Iris pigment epithelial cell (primary cell): Measurements from ENCODE around the gene RHD.
"Not testable (repeated sequence)": the region's sequence is repeated elsewhere in the genome, so short reads cannot be mapped to it uniquely, and the experiment has no call there.

Experiments used
- DNase-seq: peaks from one replicate; pipeline ENCODE4 v3.0.0-alpha.2; 2011; ENCODE audit warnings: low read depth

RHD gene

GRCh38 chr1:25257196-25257595 is 15.1 kb upstream of the RHD start:
- peak; percentile 39 for DNase-seq

DNA sequence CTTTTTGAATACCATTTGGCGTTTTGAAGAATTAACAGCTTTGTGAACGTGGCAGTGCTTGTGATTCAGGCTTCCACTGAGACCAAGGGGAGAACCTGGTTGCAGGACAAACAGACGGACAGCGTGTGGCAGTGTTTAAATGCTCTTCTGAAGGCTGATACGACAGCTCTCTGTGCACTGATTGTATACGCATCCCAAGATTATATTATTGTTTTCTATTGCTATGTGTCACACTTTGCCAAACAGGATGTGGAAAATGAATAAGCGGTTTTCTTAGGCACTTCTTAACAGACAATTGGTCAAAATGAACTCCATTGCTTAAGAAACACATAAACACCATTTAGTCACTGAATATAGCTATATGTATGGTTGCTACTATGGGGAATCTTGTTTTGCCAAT is 12.5 kb upstream of the RHD start:
- peak; percentile 39 for DNase-seq

GRCh38 chr1:25260336-25260735 is 12.0 kb upstream of the RHD start:
- DNase-seq: not testable (repeated sequence)

DNA sequence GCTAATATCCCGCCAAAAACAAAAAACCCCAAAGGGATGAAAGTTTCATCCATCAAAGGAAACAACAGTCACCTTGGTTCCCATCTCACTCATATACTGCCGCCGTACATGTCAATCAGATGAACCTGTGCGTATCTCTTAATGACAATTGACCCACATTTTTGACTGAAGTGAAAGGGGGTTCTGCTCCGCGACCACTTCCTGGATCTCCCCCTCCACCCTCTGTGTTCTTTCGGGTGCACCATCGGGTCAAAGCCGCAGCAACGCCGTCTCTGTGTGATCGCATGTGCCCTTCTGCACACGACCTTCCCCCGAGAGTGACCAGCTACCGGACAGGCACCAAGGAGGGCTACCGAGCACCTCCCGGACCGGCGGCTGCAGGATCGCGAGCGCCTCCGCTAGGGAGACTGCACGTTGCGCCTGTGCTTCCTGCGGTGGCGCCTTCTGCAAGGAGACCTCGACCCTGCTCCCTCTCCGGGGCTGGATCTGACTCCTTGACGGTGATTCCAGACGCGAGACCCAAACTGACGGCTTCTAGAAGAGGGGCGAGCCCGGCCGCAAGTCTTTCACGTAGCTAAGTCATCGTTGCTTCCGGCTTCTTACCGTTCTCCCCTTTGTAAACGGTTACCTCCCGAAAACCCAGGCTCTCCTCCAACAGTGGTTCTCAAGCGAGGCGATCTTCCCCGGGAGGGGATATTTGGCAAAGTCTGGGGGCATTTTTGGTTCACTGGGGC is 5.6 kb upstream of the RHD start:
- DNase-seq: not testable (repeated sequence)

- DNase-seq: peak; percentile 66
These were observed 4.8 kb upstream of the RHD start for GRCh38 chr1:25267288-25268142.

DNA sequence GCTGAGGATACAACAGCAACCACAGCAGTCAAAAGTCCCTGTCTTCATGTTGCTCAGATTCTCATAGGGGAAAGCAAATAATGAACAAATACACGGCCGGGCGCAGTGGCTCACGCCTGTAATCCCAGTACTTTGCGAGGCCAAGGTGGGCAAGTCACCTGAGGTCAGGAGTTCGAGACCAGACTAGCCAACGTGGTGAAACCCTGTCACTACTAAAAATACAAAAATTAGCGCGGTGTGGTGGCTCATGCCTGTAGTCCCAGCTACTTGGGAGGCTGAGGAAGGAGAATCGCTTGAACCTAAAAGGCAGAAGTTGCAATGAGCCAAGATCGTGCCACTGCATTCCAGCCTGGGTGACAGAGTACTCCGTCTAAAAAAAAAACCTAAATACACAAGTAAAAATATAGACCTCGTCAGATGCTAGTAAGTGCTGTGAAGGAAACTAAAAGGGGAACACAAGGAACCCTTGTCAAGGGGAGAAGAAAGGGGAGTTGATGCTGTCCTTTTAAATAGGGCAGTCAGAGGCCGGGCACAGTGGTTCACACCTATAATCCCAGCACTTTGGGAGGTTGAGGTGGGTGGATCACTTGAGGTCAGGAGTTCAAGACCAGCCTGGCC is 4.1 kb upstream of the RHD start:
- not testable (repeated sequence) for DNase-seq

DNA sequence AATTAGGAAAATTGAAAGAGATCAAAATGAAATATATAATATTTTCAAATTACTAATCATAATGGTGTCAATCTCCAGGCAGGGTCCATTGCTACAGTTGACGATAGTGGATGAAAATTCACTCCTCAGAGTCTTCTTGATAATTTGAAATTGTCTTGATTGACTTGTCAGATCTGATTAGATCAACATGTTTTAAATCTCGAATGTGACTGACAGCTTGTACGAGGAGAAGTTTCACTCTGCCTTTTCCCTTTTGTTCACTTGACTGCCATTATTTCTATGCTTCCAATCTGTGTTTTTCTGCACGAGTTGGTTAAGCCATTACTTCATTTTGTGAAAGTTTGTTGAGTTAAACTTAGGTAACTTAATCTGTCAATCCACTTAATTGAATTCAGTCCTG is 3.3 kb downstream of the RHD start:
- DNase-seq: not testable (repeated sequence)

DNA sequence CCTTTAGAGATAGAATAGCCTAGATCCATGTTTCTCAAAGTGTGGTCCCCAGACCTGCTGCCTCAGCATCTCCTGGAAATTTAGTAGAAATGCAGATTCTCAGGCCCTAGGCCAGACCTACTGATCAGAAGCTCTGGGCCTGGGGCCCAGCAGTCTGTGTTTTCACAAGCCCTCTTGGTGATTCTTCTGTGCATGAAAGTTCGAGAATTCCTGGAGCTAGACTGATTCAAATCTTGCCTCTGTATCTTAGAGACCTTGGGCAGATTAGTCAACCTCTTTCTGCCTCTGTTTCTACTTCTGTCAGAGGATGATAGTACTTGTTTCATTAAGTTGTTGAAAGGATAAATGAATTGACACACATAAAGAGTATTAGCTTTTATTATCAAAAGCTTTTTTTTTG is 5.0 kb downstream of the RHD start:
- not testable (repeated sequence) for DNase-seq

GRCh38 chr1:25278358-25278757 is 6.0 kb downstream of the RHD start:
- not testable (repeated sequence) for DNase-seq

- not testable (repeated sequence) for DNase-seq
These were observed 6.5 kb downstream of the RHD start for GRCh38 chr1:25278790-25279189.

GRCh38 chr1:25279693-25280111 is 7.4 kb downstream of the RHD start:
- not testable (repeated sequence) for DNase-seq

DNA sequence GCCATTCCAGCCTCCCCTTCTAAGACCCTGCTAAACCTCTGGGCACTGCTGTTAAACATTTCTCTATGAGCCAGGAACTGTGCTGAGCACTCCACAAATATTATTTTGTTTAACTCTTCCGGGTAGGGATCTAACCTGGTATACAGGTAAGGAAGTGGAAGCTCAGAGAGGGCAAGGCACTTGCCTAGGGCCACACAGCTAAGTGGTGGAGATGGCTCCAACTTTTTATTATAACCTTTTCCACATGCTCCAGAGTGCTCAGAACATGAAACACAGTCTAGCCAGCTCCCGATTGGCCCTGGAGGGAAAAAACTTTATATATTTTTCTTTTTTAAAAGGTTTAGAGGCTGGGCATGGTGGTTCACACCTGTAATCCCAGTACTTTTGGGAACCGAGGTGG is 13.6 kb downstream of the RHD start:
- not testable (repeated sequence) for DNase-seq

DNA sequence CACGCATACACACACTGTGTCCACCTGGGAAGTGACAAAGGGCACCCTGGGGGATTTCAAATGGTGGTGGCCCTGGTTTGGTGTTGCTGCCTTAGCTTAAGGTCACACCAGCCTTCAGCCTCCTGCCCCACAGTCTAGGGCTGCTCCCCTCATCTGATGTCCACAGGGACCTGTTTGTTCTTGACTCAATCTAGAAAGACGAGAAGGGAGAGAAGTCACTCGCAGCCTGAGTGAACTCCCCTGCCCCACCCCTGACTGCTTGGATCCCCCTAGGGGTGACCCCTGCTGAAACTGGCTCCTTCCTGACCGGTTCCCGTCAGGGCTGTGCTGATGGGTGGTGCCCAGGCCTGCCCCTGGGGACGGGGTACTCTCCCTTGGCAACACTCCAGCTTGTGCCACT is 14.9 kb downstream of the RHD start:
- not testable (repeated sequence) for DNase-seq

GRCh38 chr1:25288573-25289101 is 16.3 kb downstream of the RHD start:
- not testable (repeated sequence) for DNase-seq

GRCh38 chr1:25290043-25290442 is 17.7 kb downstream of the RHD start:
- not testable (repeated sequence) for DNase-seq

DNA sequence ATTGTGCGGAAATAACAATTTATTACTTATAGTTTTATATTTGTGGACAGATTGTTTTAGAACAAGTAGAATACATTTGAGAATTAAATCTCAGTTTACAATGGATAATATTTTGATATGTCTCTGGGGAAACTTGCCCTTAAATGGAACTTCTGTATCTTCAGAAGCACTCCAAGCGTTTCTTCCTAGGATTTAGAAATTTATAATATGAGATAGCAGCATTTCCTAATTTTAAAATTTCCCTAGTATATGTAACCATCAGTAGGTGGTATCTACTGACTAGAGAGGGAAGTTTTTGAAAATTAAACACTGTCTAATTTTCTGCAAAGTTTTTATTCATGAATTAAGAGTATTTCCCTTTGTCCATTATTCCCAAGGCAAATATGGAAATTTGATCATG is 21.1 kb downstream of the RHD start:
- DNase-seq: not testable (repeated sequence)

DNA sequence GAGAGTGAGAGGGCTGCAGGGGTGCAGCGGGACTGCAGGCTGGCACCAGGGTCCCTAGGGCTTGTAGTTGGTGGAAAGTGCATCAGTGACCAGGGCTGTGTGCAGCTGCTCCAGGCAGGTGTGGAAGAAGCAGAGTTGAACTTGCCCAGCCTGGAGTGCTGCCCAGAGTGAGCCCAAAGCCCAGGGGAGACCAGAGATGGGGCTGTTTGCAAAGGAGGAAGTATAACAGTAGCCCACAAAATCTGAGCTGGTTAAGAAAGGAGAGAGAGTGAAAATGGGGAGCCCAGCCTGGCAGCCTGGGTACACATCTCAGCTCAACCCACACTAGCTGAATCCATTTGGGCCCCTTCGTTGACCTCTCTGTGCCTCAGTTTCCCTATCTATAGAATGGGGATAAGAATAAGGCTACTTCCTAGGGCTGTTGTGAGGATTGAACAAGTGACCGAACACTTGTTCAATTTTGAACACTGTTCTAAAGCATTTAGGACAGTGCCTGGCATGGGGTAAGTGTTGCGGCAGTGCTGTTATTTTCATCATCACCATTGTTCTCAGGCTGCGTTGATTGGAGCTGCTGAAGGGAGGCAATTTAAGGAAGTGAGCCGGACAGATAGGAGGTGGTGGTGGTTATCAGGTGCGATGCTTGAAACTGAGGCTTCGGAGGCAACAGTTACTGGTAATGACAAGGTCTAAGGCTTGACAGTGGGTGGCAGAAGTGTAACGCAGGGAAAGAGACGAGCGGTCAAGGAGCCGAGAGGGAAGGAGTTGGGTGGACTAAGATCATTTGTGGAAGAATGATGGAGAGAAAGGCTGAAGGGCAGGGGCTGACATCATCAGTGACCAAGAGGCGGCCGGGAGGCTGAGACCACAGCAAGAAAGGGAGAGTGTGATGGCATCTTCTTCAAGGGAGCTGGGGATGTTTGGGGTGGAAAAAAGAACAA is 22.8 kb downstream of the RHD start:
- DNase-seq: not testable (repeated sequence)

GRCh38 chr1:25296501-25296900 is 24.2 kb downstream of the RHD start:
- DNase-seq: not testable (repeated sequence)

DNA sequence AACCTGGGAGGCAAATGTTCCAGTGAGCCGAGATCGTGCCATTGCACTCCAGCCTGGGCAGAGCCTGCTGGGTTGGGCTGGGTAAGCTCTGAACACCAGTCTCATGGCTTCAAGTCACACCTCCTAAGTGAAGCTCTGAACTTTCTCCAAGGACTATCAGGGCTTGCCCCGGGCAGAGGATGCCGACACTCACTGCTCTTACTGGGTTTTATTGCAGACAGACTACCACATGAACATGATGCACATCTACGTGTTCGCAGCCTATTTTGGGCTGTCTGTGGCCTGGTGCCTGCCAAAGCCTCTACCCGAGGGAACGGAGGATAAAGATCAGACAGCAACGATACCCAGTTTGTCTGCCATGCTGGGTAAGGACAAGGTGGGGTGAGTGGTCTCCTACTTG is 28.4 kb downstream of the RHD start:
- DNase-seq: not testable (repeated sequence)

- DNase-seq: not testable (repeated sequence)
These were observed 30.0 kb downstream of the RHD start for GRCh38 chr1:25302330-25302729.

DNA sequence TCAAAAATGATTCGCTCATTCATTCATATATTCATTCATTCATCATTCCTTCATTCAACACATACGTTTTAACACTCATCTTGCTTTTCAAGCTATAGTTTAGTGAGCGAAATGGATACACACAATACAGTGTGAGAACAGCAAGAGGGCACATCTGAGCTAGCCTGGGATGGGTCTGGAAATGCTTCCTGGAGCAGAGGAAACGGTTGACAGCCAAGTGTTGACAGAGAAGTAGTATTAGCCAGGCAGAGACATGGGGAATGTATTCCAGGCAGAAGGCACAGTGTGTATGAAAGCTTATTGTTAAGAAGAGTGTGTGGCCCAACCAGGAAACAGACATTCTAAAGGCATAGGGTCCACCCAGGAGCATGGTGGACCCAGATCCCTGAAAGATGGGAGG is 32.6 kb downstream of the RHD start:
- DNase-seq: not testable (repeated sequence)
